Astrocyte of the cerebellum (primary cell): ENCODE data around the gene HOXA11.

Experiments
- DNase-seq: peaks from one replicate; pipeline ENCODE4 v3.0.0-alpha.2; 2011; ENCODE audit warnings: low read depth
- H3K4me3 ChIP-seq: 2 replicates; pipeline ENCODE4 v1.5.1; 2011; ENCODE audit warnings: mild to moderate bottlenecking, low read depth, low read length, moderate library complexity
- CTCF ChIP-seq: IDR thresholded peaks from 2 replicates; pipeline ENCODE4 v1.5.1; 2012; ENCODE audit warnings: low read length, low read depth, moderate library complexity, mild to moderate bottlenecking; ENCODE audit errors: missing control alignments
- in situ Hi-C: cut with HindIII; loops from 2 replicates; pipeline ENCODE4 v1.10.0; 2017; ENCODE audit warnings: low sequenced_read_pairs

The HOXA11 gene

GRCh38 chr7:27146491-27147198 lies 38.4 kb downstream of the HOXA11 start:
- in situ Hi-C loops = no loop called here
- no peak for TF ChIP-seq CTCF
- DNase-seq = no peak
- H3K4me3 ChIP-seq = no peak overlapping the region

- no peak overlapping the region for H3K4me3 ChIP-seq
- TF ChIP-seq CTCF = no peak
- DNase-seq = no peak
- in situ Hi-C loops = no loop called here
Measured at GRCh38 chr7:27145914-27146412, 39.1 kb downstream of the HOXA11 start.

- in situ Hi-C loops = no loop called here
- no peak overlapping the region for H3K4me3 ChIP-seq
- DNase-seq = no peak
- no peak for TF ChIP-seq CTCF
Measured at GRCh38 chr7:27145165-27145913, 39.7 kb downstream of the HOXA11 start.

- DNase-seq = no peak
- H3K4me3 ChIP-seq = no peak overlapping the region
- TF ChIP-seq CTCF = no peak
- in situ Hi-C loops = no loop called here
Measured at GRCh38 chr7:27144781-27145164, 40.3 kb downstream of the HOXA11 start.

GRCh38 chr7:27143950-27144780 lies 40.9 kb downstream of the HOXA11 start:
- in situ Hi-C loops = no loop called here
- H3K4me3 ChIP-seq = no peak overlapping the region
- no peak for DNase-seq
- no peak for TF ChIP-seq CTCF
